Activated CD4-positive, alpha-beta T cell treated with anti-CD3 and anti-CD28 coated beads, Interleukin-2, amount 10 ng/mL, durations not matched to agents 24 days and 14 days (primary cell): ENCODE measurements around the gene ATP5F1D. TPM values are rescaled to one million over a fixed set of nuclear protein-coding genes. Genes with fewer than 3 reads are reported as not detected.
A peak's percentile ranks its signal among the peaks of the same experiment; 100 is the strongest.

Source experiments
- DNase-seq: peaks from one replicate; pipeline ENCODE4 v3.0.0; 2022
- H3K27ac Mint-ChIP-seq: one replicate; pipeline ENCODE4 v1.8.0; 2022; ENCODE audit warnings: mild to moderate bottlenecking, mixed read lengths
- H3K27me3 Mint-ChIP-seq: one replicate; pipeline ENCODE4 v1.8.0; 2022; ENCODE audit warnings: mixed read lengths
- H3K36me3 Mint-ChIP-seq: one replicate; pipeline ENCODE4 v1.8.0; 2022; ENCODE audit warnings: low read depth, mild to moderate bottlenecking, mixed read lengths
- H3K4me1 Mint-ChIP-seq: one replicate; pipeline ENCODE4 v1.8.0; 2021; ENCODE audit warnings: mixed read lengths
- H3K4me3 Mint-ChIP-seq: one replicate; pipeline ENCODE4 v1.8.0; 2022; ENCODE audit warnings: mild to moderate bottlenecking, moderate library complexity, mixed read lengths
- H3K9me3 Mint-ChIP-seq: one replicate; pipeline ENCODE4 v1.8.0; 2021; ENCODE audit warnings: mixed read lengths
- intact Hi-C: fragments of 100-400 bp; cut with micrococcal nuclease; formaldehyde crosslinking; loops from one replicate; pipeline ENCODE4 v1.15.1; 2023
- total RNA-seq: library from RNA; stranded (reverse); gene quantifications from 2 replicates; pipeline ENCODE4 v1.2.3, GENCODE V29; 2022

The ATP5F1D gene
- total RNA-seq, 1 donor from 2014 or later: 269 TPM

GRCh38 chr19:1234051-1234954, 7.2 kb upstream of the ATP5F1D start:
- Mint-ChIP-seq H3K4me1 (peaks cover 10% of the 10 kb centered on the region), H3K36me3 (no peaks in the 10 kb centered on the region), H3K27me3 (peaks cover 10% of the 10 kb centered on the region), H3K9me3 (no peaks in the 10 kb centered on the region), H3K27ac (no peak overlapping the region), H3K4me3 (no peak overlapping the region)
- no peak for DNase-seq
- intact Hi-C loops: no loop called here

DNA sequence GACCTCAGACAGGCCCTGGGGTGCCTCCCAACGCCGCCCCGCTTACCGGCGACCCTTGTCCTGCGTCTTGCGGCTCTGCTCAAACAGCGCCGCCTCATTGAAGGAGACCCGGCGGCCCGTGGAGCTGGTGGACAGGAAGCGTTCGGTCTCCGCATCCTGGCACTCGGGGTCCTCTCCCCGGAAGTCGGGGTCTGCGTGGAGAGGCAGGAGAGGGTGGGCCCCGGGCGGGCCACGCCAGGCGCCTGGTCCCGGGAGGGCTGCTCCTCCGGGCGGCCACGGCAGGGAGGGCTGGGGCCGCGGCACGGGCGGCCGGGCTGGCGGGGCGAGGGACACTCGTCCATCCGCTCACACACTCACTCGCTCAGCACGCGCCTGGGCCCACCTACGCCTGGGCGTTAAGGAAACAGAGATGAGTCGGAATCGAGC, 6.6 kb upstream of the ATP5F1D start:
- intact Hi-C loops: no loop called here
- no peak overlapping the region for H3K4me3 Mint-ChIP-seq
- no peaks in the 10 kb centered on the region for H3K9me3 Mint-ChIP-seq
- no peak overlapping the region for H3K27ac Mint-ChIP-seq
- no peak for DNase-seq
- H3K4me1 Mint-ChIP-seq: peaks cover 12% of the 10 kb centered on the region
- H3K27me3 Mint-ChIP-seq: peaks cover 12% of the 10 kb centered on the region
- no peaks in the 10 kb centered on the region for H3K36me3 Mint-ChIP-seq

DNA sequence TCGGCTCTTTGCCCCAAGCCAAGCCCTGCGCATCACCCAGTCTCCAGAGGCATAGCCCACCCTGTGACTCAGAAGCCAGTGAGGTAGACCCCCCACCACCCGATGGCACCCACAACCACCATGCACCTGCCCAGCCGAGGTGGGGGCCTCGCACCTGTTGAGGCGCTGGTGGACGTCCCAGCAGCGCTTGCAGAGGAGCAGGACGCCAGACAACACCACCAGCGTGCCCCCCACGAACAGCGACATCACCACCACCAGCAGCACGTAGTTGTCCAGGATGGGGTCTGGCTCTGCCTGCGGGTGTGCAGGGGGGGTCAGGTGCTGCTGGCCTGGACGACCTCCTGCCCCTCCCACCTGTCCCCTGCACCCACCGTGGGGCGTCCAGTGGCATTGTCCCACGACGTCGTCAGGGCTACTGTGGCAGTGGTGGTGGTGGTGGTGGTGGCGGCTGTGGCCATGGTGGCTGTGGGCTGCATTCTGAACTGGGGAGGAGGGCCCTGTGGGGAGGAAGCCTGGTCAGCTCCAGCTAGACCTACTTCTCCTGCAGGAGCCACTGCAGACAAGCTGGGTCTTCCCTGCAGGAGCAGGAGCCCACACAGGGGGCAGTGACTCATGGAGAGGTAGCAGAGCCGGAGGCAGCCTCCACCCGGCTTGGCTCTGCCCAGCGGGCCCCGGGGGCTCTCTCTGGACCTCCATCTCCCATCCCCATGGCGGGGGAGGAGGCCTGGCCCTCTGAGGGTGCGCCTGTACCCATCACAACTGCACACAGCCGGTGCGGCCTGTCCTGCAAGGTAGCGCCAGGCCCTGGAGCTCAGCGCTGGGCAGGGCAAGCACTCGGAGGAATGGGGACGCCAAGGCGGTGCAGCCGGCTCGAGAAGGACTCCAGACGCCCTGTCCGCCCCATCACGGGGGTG, 5.7 kb upstream of the ATP5F1D start:
- Mint-ChIP-seq H3K27ac (no peak overlapping the region), H3K27me3 (peaks cover 12% of the 10 kb centered on the region), H3K4me1 (peaks cover 13% of the 10 kb centered on the region), H3K9me3 (no peaks in the 10 kb centered on the region), H3K4me3 (peak overlapping the region; percentile 62), H3K36me3 (no peaks in the 10 kb centered on the region)
- no peak for DNase-seq
- intact Hi-C loops: no loop called here

- H3K4me1 Mint-ChIP-seq: peaks cover 17% of the 10 kb centered on the region
- peak overlapping the region; percentile 62 for H3K4me3 Mint-ChIP-seq
- intact Hi-C loops: no loop called here
- peaks cover 3% of the 10 kb centered on the region for H3K36me3 Mint-ChIP-seq
- DNase-seq: no peak
- no peaks in the 10 kb centered on the region for H3K9me3 Mint-ChIP-seq
- no peak overlapping the region for H3K27ac Mint-ChIP-seq
- peaks cover 12% of the 10 kb centered on the region for H3K27me3 Mint-ChIP-seq
Observed at GRCh38 chr19:1236576-1236975, 5.0 kb upstream of the ATP5F1D start.

GRCh38 chr19:1237027-1237659, 4.4 kb upstream of the ATP5F1D start:
- H3K4me3 Mint-ChIP-seq: peak overlapping the region; percentile 65
- peaks cover 12% of the 10 kb centered on the region for H3K27me3 Mint-ChIP-seq
- peaks cover 17% of the 10 kb centered on the region for H3K4me1 Mint-ChIP-seq
- no peak overlapping the region for H3K27ac Mint-ChIP-seq
- peaks cover 3% of the 10 kb centered on the region for H3K36me3 Mint-ChIP-seq
- no peak for DNase-seq
- intact Hi-C loops: no loop called here
- H3K9me3 Mint-ChIP-seq: no peaks in the 10 kb centered on the region

- Mint-ChIP-seq H3K4me3 (peak within 1 kb of the TSS; percentile 75), H3K36me3 (peaks cover 4% of the 10 kb centered on the region), H3K27me3 (peaks cover 12% of the 10 kb centered on the region), H3K27ac (peak within 1 kb of the TSS; percentile 49), H3K4me1 (peaks cover 17% of the 10 kb centered on the region), H3K9me3 (no peaks in the 10 kb centered on the region)
- intact Hi-C loops: no loop called here
- peak; percentile 81 for DNase-seq
Observed at GRCh38 chr19:1237754-1238368, 3.7 kb upstream of the ATP5F1D start, which contains the start of gene CBARP. TSS of gene CBARP (minus strand) at chr19:1238005. CDS start at chr19:1236100, 1,905 bp downstream.

DNA sequence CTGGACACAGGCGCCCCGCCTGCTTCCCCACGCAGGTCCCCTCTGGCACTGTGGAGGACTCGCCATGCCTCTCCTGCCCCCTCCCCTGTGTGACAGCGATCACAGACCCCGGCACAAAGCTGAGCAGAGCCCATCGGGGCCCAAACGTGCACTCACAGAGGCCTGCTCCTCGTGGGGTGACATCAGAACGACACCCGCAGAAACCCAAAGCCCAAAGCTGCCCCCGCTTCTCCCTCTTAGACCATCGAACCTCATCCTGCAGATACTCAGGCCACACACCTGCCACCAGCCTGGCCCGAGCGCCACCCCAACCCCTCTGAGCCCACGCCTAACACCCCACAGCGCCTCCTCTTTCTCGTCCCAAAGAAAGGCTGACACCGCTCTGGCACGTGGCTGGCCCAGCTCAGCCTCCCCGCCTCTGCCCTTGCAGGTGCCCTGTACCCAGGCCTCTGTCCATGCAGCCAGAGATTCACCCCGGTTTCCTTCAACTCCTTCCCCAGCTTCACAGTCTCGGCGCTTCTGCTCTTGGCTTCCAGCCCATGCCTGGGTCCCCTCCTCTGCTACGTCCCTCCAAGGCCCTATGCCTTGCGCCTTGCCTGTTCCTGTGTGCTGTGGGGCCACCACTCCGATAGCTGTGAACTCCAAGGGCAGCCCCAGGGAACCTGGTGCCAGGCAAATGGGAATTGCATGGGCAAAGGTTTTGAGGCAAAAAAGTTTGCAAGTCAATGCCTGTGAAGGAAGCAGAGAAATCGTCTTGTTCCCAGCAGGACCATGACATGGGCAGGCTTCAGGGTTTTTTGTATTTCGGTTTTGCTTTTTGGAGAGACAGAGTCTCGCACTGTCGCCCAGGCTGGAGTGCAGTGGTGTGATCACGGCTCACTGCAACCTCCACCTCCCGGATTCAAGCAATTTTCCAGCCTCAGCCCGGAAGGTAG, 2.9 kb upstream of the ATP5F1D start:
- DNase-seq: peak; percentile 73
- Mint-ChIP-seq H3K9me3 (no peaks in the 10 kb centered on the region), H3K27ac (peak overlapping the region; percentile 49), H3K4me1 (peaks cover 20% of the 10 kb centered on the region), H3K4me3 (peak overlapping the region; percentile 75), H3K36me3 (peaks cover 5% of the 10 kb centered on the region), H3K27me3 (peaks cover 12% of the 10 kb centered on the region)
- intact Hi-C loops: no loop called here

DNA sequence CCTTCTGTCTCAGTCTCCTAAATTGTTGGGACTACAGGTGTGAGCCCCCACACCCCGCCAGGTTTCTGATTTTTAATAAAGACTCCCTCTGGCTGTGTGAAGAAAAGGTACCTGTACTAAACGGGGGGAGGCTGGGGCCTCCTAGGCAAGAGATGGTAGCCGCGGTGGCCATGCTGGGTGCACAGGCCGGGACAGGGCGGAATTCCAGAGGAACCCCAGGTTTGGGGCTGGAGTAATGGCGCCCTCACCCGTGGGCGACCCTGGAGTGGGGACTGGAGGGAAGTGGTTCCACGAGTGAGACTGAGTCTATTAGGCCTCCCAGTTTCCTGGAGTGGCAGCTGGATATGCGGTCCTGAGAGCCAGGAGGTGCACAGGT, 2.1 kb upstream of the ATP5F1D start:
- no peaks in the 10 kb centered on the region for H3K9me3 Mint-ChIP-seq
- no peak for DNase-seq
- peaks cover 5% of the 10 kb centered on the region for H3K36me3 Mint-ChIP-seq
- peaks cover 12% of the 10 kb centered on the region for H3K27me3 Mint-ChIP-seq
- H3K4me3 Mint-ChIP-seq: peak overlapping the region; percentile 75
- peaks cover 20% of the 10 kb centered on the region for H3K4me1 Mint-ChIP-seq
- intact Hi-C loops: no loop called here
- peak overlapping the region; percentile 52 for H3K27ac Mint-ChIP-seq

- Mint-ChIP-seq H3K9me3 (no peaks in the 10 kb centered on the region), H3K27ac (no peak overlapping the region)
Observed at GRCh38 chr19:1239796-1240737, 1.5 kb upstream of the ATP5F1D start.

GRCh38 chr19:1240925-1241324, 626 bp upstream of the ATP5F1D start:
- Mint-ChIP-seq H3K4me1 (peaks cover 22% of the 10 kb centered on the region), H3K27me3 (peaks cover 12% of the 10 kb centered on the region), H3K9me3 (no peaks in the 10 kb centered on the region), H3K4me3 (peak overlapping the region; percentile 82), H3K27ac (peak overlapping the region; percentile 81), H3K36me3 (peaks cover 7% of the 10 kb centered on the region)
- DNase-seq: peak; percentile 66
- intact Hi-C loops: loop anchor here (2.0 to 5.0 kb wide), 4 partner anchors 49 to 320 kb away; partner anchors contain the start of genes ARHGAP45 and POLR2E

More at GRCh38 chr19:1239796-1240737, 1.5 kb upstream of the ATP5F1D start:
- Mint-ChIP-seq H3K36me3 (peaks cover 7% of the 10 kb centered on the region), H3K27me3 (peaks cover 12% of the 10 kb centered on the region), H3K4me3 (peak overlapping the region; percentile 45), H3K4me1 (peaks cover 22% of the 10 kb centered on the region)
- peak; percentile 98 for DNase-seq
- intact Hi-C loops: loop anchor here (2.0 to 5.0 kb wide), 4 partner anchors 48 to 319 kb away; partner anchors contain the start of genes ARHGAP45 and POLR2E
